ENCODE data around the gene TMOD1. TPM values are rescaled to one million over a fixed set of nuclear protein-coding genes. Genes with fewer than 3 reads are reported as not detected.

TMOD1 gene
- total and polyA plus RNA-seq, 9 of the 15 experiments (the other 6 are each of a cell fraction or from before 2014, with no cell fraction given) = 7.1 to 41.2 (median 14.2) TPM

GRCh38 chr9:97556721-97557605 is 55.5 kb downstream of the TMOD1 start:
- H3K79me2 ChIP-seq (ENCODE audit: control insufficient read depth, insufficient read depth, low read length) = no peaks in the 10 kb centered on the region
- H3K27me3 ChIP-seq (ENCODE audit: control insufficient read depth in 2 of 2, insufficient read depth in 2 of 2, low read length in 2 of 2) = no peaks in the 10 kb centered on the region
- no peak overlapping the region for H3K27ac ChIP-seq (ENCODE audit: extremely low read depth, low read depth, low read length)
- 0 out of 2 replicates have a peak, but pooled peaks cover 9% of the 10 kb centered on the region for H4K20me1 ChIP-seq (replicated peaks; ENCODE audit: control insufficient read depth, insufficient read depth, low read length)
- H3K4me3 ChIP-seq = no peak overlapping the region
- H3K9me3 ChIP-seq (replicated peaks; ENCODE audit: control insufficient read depth, insufficient read depth, low read depth, low read length) = no peaks in the 10 kb centered on the region
- H3K9ac ChIP-seq (ENCODE audit: insufficient read depth in 1 of 2, low read depth in 2 of 2, low read length in 2 of 2) = 0 out of 4 replicates have a peak overlapping the region, but pooled peaks of 1 of the 2 experiments have one; percentile 21
- ChIA-PET POLR2A (interaction anchor here (0.5 to 1.3 kb wide), 4 partner anchors 12 to 34 kb away, joined by 3 to 5 read pairs (median 4); no protein-coding TSS in a partner anchor), CTCF (ENCODE audit: low intra/inter-chr PET ratio) (no interaction called here)
- H2AFZ ChIP-seq (ENCODE audit: low read depth, low read length) = no peak overlapping the region
- no TSS peak for BruUV-seq (replicated peaks)
- H3K4me1 ChIP-seq (replicated peaks in 1 of 2; ENCODE audit: control insufficient read depth in 2 of 2, insufficient read depth in 2 of 2, low read length in 2 of 2) = no peaks in the 10 kb centered on the region
- TF ChIP-seq L3MBTL2 (IDR thresholded peaks at IDR 0.05) (no peak), SREBF2 (CRISPR knock-in tag; IDR thresholded peaks at IDR 0.05) (no peak), ZNF3 (CRISPR knock-in tag; IDR thresholded peaks at IDR 0.05) (no peak), YY1 (IDR thresholded peaks at IDR 0.05; ENCODE audit: borderline replicate concordance in 1 of 3, control insufficient read depth in 1 of 3, extremely low read depth in 1 of 3, insufficient read depth in 3 of 3, insufficient read length in 1 of 3, insufficient replicate concordance in 2 of 3, low read depth in 1 of 3, low read length in 2 of 3) (no peak), MLX (CRISPR knock-in tag; conservative IDR thresholded peaks at IDR 0.05) (no peak), DLX4 (CRISPR knock-in tag; IDR thresholded peaks at IDR 0.05) (no peak), CEBPB (tag; IDR thresholded peaks at IDR 0.05) (no peak), MCM2 (IDR thresholded peaks at IDR 0.05; ENCODE audit: low read depth) (no peak), GATAD2B (IDR thresholded peaks at IDR 0.05; ENCODE audit: borderline replicate concordance) (no peak)
- no peak for DNase-seq (ENCODE audit: extremely low read depth in 1 of 4, low spot score in 3 of 4)
- no peaks in the 10 kb centered on the region for H3K9me1 ChIP-seq (ENCODE audit: control insufficient read depth, insufficient read depth, low read length)
- intact Hi-C loops (cut with micrococcal nuclease) = no loop called here
- ATAC-seq = no peak
- peaks cover 45% of the 10 kb centered on the region for H3K36me3 ChIP-seq (ENCODE audit: control insufficient read depth, insufficient read depth, low read length)
- no peak overlapping the region for H3K4me2 ChIP-seq (ENCODE audit: insufficient read depth, low read length)
- no peak for FAIRE-seq
- 79% methylated on average over 15 of the region's 15 CpGs for WGBS (ENCODE audit: insufficient coverage, low coverage, missing lambda C conversion rate)
- in situ Hi-C loops (cut with MboI) = no loop called here

Measured in K562 (cell line).